VCaP (cell line): ENCODE measurements around the gene AK9.

Source experiments
- H3K27ac ChIP-seq: fragments of 450-650 bp; 2 replicates; pipeline ENCODE4 v1.5.1; 2017
- CTCF ChIP-seq: fragments of 450-650 bp; conservative IDR thresholded peaks from 2 replicates; pipeline ENCODE4 v1.5.1; 2017; ENCODE audit warnings: mild to moderate bottlenecking, moderate library complexity

AK9 gene

DNA sequence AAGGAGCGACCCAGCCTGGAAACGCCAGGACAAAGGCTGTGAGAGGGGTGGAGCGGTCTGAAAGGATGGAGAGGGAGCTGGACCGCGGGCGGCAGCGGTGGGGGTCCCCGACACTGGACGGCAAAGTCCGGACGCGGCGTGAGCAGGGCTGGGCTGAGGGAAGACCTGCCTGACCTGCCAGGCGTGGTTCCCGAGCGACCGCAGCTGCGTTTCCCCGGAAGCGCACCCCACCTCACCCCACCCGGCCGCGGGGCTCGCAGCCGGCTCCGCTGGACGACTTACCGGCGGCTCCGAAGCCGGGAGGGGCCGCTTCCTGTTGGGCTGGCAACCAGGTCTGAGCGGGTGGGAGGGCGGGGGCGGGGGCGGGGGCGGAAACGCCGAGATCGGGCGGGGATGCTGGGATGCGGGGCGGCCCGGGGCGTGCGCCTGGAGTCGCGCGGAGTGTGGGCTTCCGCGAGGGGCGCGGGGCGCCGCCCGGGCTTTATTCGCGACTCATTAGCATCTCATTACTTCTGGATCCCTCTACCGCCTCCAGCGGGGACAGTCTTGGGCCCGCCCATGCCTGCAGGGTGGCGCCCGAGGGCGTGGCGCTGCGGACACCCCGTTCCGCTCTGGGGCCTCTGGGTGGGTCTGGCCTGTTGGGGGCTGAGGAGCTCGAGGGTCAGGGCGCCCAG lies 235.4 kb downstream of the AK9 start, which contains the start of gene MICAL1:
Gene MICAL1 (minus strand): TSS at position 336 of the 674 bp plus-strand sequence. CDS start 1,576 bp downstream, outside the sequence.
- TF ChIP-seq CTCF, result peak; percentile 34
- peak within 1 kb of the TSS; percentile 78 for H3K27ac ChIP-seq

DNA sequence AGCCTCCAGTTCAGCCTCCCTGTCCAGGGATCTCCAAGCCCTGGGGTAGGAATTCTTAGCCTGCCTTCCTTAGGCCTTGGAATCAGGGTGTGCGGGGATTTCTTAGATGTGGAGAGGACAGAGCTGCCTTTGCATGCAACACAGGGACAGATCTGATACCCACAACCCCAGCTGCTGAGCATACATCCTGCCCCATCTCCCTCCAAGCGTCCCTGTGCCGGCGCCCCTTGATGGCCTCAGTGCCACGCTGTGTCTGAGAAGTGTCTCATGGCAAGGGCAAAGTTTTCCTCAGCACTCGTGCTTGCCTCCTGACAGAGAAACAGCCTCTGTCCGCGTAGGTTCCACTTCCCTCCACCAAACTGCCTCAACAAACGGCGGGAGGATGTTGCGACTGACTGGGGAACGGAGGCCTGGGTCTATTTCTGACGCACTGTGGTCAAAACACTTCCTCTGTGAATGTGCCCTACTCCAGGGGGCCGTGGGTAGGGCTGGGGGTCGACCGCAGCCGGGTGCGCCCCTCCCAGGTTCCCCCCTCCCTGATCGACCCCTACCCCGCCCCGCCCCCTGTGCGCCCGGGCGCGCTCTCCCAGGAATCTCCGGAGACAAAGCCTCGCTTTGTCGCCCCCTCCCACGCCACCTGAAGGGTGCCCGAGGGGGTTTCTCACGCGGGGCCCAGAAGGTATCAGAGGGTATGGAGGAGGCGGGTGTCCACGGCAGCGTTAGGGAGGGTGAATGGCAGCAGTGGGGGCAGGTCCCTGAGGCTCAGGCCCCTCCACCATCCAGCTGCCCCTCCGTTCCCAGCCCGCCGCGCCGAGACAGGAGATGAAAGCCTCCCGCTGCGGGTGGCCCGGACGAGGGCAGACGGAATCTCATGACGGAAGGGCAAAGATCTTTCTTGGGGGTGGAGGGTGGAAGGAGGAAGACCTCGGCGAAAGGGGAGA lies 236.2 kb downstream of the AK9 start:
- peak overlapping the region; percentile 78; the same call in 1 of the 2 replicates for H3K27ac ChIP-seq

DNA sequence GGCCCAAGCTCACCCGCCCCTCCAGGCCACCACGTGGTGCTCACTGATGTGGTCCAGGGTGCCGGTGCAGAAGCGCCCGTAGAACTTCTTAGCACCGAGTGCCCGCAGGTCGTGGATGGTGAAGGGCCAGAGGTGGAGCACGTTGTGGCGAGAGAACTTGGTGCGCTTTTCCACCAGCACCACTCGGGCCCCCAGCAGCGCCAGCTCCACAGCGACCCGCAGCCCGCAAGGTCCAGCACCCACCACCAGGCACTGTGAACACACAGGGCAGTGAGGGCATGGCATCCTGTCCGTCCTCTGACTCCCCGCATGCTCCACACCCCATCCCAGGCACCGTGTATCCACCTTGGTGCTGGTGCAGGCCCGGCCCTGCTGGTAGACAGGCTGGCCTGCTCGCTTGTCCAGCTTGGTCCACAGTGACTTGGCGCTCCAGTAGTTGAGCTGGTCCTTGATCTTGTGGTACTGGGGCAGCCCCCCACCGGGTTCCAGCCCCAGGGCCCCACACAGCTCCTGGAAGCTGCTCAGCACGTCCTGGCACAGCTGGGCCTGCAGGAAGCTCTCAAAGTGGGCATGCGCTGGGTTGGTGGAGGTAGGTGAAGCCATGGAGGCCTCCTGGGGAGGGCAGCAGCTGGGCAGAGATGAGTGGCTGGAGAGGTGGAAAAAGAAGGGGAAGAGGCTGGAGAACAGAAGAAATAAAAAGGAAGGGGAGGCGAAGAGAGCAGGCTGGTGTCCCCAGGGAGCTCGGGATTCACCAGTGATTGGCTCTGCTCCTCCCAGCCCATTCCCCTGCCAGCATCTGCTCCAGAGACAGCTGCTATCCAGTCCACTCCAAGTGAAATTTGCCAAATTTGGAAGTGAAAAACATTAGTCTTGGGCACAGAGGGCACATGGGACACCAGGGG lies 237.2 kb downstream of the AK9 start:
- peak overlapping the region; percentile 78; the same call in 1 of the 2 replicates for H3K27ac ChIP-seq
- no peak for TF ChIP-seq CTCF

More for the DNA sequence above, 236.2 kb downstream of the AK9 start:
- TF ChIP-seq CTCF, result no peak

DNA sequence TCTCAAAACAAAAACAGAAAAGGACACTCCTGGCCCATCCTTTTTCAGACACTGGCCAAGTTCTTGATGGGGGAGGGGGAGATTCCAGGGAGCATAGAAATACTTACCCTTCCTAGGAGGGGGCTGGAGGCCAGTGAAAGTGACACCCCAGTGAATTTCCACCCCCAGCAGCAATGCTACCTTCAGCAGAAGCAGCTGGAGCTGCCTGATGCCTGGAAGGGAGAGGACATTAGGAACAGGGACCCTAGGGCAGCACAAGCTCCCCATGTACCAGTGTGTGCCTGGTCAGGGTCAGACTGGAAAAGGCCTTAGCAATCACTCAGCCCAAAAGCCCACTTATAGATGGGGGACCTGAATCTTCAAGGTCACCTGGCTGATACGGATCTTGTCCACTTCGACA lies 237.8 kb downstream of the AK9 start:
- TF ChIP-seq CTCF, result no peak
- no peak overlapping the region for H3K27ac ChIP-seq

- TF ChIP-seq CTCF, result no peak
- no peak overlapping the region for H3K27ac ChIP-seq
Measured at GRCh38 chr6:109452181-109452580, 238.8 kb downstream of the AK9 start.

- no peak overlapping the region for H3K27ac ChIP-seq
- TF ChIP-seq CTCF, result no peak
Measured at GRCh38 chr6:109451376-109451775, 239.6 kb downstream of the AK9 start.

GRCh38 chr6:109450801-109451200 lies 240.2 kb downstream of the AK9 start:
- H3K27ac ChIP-seq, result no peak overlapping the region
- TF ChIP-seq CTCF, result no peak
